Fibroblast of lung (primary cell): ENCODE results near the gene DQX1. TPM values are rescaled to one million over a fixed set of nuclear protein-coding genes. Genes with fewer than 3 reads are reported as not detected.
"Not testable (repeated sequence)": the region's sequence is repeated elsewhere in the genome, so short reads cannot be mapped to it uniquely, and the experiment has no call there.

Experiments used
- DNase-seq, 2 donors: peaks; one replicate each; pipeline versions ENCODE4 v3.0.0 to v3.0.0-alpha.2; 2010; ENCODE audit warnings: low read depth in 2 of 2
- H2AFZ ChIP-seq: 2 replicates; pipeline ENCODE4 v1.5.1; 2012; ENCODE audit warnings: low read length, control low read depth, inconsistent platforms
- H3K27ac ChIP-seq: 2 replicates; pipeline ENCODE4 v1.5.1; 2011; ENCODE audit warnings: low read length, control low read depth; ENCODE audit not compliant: insufficient read depth
- H3K27me3 ChIP-seq: 2 replicates; pipeline ENCODE4 v1.5.1; 2011; ENCODE audit warnings: mild to moderate bottlenecking, low read length; ENCODE audit not compliant: control insufficient read depth, insufficient read depth
- H3K36me3 ChIP-seq: 2 replicates; pipeline ENCODE4 v1.5.1; 2011; ENCODE audit warnings: low read length; ENCODE audit not compliant: control insufficient read depth, insufficient read depth
- H3K4me1 ChIP-seq: 2 replicates; pipeline ENCODE4 v1.5.1; 2011; ENCODE audit warnings: low read length; ENCODE audit not compliant: control insufficient read depth, insufficient read depth; ENCODE audit errors: extremely low read depth
- H3K4me2 ChIP-seq: 2 replicates; pipeline ENCODE4 v1.5.1; 2011; ENCODE audit warnings: low read length, control low read depth; ENCODE audit not compliant: insufficient read depth; ENCODE audit errors: extremely low read depth
- H3K4me3 ChIP-seq, 4 experiments: fragments of 200-600 bp in 1 of 4; sonication (generic) in 1 of 4; replicated peaks in 1 of 4; 2 replicates each; pipeline ENCODE4 v1.5.1; 2011 to 2016; ENCODE audit warnings: low read length in 4 of 4, low read depth in 3 of 4, mild to moderate bottlenecking in 3 of 4, control low read depth in 2 of 4, inconsistent platforms in 1 of 4, mixed read lengths in 1 of 4; ENCODE audit not compliant: insufficient read depth in 1 of 4; ENCODE audit errors: control extremely low read depth in 1 of 4
- H3K79me2 ChIP-seq: 2 replicates; pipeline ENCODE4 v1.5.1; 2012; ENCODE audit warnings: mild to moderate bottlenecking, low read length, inconsistent platforms; ENCODE audit not compliant: control insufficient read depth, insufficient read depth
- H3K9ac ChIP-seq: 2 replicates; pipeline ENCODE4 v1.5.1; 2011; ENCODE audit warnings: mild to moderate bottlenecking, low read length, control low read depth; ENCODE audit not compliant: insufficient read depth
- H3K9me3 ChIP-seq: 2 replicates; pipeline ENCODE4 v1.5.1; 2012; ENCODE audit warnings: low read depth, low read length; ENCODE audit not compliant: control insufficient read depth, insufficient read depth
- H4K20me1 ChIP-seq: 2 replicates; pipeline ENCODE4 v1.5.1; 2011; ENCODE audit warnings: low read length; ENCODE audit not compliant: control insufficient read depth, insufficient read depth; ENCODE audit errors: extremely low read depth
- EZH2 ChIP-seq: IDR thresholded peaks from 2 replicates; pipeline ENCODE4 v1.5.1; 2012; ENCODE audit warnings: low read length, control low read depth, mild to moderate bottlenecking; ENCODE audit errors: missing control alignments
- polyA plus RNA-seq, 2 donors: library from polyadenylated mRNA; depleted of rRNA in 1 of 2; stranded (reverse) in 1 of 2; unstranded in 1 of 2; fragments of >200 nt; gene quantifications; 2 replicates each; pipeline ENCODE4 v1.2.1, GENCODE V29; 2011 to 2012; ENCODE audit warnings: missing spikeins in 1 of 2
- total RNA-seq: library from RNA; depleted of rRNA; stranded (reverse); fragments of >200 nt; gene quantifications from 2 replicates; pipeline ENCODE4 v1.2.1, GENCODE V29; 2014
- TF ChIP-seq, protein P1 (sequence below), 2 donors: IDR thresholded peaks in 1 of 2; conservative IDR thresholded peaks in 1 of 2; 1 replicate in 1 of 2; 2 replicates in 1 of 2; pipeline ENCODE4 v1.5.1; 2011 to 2012; ENCODE audit warnings: low read length in 2 of 2, control low read depth in 1 of 2, inconsistent platforms in 1 of 2, low read depth in 1 of 2, mild to moderate bottlenecking in 1 of 2

The DQX1 gene
- total and polyA plus RNA-seq, 2 donors (not counting 1 experiment from before 2014, with no cell fraction given), result not detected

DNA sequence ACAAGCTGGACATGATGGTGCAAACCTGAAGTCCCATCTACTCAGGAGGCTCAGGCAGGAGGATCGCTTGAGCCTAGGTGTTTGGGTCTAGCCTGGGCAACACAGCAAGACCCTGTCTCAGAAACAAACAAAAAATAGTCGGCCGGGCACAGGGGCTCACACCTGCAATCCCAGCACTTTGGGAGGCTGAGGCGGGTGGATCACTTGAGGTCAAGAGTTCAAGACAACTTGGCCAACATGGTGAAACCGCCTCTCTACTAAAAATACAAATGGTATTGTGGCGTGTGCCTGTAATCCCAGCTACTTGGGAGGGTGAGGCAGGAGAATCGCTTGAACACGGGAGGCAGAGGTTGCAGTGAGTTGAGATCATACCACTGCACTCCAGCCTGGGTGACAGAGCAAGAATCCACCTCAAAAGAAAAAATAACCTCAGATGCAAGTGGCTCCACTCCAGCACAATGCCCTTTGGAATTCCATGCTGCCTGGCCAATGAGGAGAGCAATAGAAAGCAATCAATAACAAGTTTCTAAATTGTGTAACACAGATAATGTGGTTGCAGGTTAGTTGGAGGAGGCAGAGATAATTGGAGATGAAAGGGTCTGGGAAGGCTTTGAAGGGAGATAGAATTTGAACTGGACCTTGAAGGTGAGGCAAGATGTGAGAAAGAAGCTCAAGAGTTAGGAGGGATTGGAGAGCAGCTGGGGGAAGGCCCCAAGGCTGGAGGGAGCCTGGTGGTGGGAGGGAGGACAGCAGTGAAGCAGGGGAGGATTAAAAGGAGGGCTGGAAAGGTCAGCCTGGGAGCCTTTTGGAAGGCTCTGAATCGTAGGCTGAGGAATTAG lies 37.2 kb downstream of the DQX1 start:
- Histone ChIP-seq H3K4me3 (no peak overlapping the region), H3K9ac (no peak overlapping the region), H3K4me1 (peaks cover 3% of the 10 kb centered on the region), H2AFZ (no peak overlapping the region), H3K79me2 (no peaks in the 10 kb centered on the region), H3K27ac (no peak overlapping the region), H4K20me1 (no peaks in the 10 kb centered on the region), H3K9me3 (no peaks in the 10 kb centered on the region), H3K36me3 (peaks cover 20% of the 10 kb centered on the region), H3K27me3 (no peaks in the 10 kb centered on the region), H3K4me2 (no peak overlapping the region)
- TF ChIP-seq, protein P1, sequence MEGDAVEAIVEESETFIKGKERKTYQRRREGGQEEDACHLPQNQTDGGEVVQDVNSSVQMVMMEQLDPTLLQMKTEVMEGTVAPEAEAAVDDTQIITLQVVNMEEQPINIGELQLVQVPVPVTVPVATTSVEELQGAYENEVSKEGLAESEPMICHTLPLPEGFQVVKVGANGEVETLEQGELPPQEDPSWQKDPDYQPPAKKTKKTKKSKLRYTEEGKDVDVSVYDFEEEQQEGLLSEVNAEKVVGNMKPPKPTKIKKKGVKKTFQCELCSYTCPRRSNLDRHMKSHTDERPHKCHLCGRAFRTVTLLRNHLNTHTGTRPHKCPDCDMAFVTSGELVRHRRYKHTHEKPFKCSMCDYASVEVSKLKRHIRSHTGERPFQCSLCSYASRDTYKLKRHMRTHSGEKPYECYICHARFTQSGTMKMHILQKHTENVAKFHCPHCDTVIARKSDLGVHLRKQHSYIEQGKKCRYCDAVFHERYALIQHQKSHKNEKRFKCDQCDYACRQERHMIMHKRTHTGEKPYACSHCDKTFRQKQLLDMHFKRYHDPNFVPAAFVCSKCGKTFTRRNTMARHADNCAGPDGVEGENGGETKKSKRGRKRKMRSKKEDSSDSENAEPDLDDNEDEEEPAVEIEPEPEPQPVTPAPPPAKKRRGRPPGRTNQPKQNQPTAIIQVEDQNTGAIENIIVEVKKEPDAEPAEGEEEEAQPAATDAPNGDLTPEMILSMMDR (conservative IDR thresholded peaks at IDR 0.05 in 1 of 2, IDR thresholded peaks at IDR 0.05 in 1 of 2; ENCODE audit: low read depth in 1 of 2, low read length in 2 of 2), result no peak
- TF ChIP-seq EZH2, result no peak
- no peak for DNase-seq

DNA sequence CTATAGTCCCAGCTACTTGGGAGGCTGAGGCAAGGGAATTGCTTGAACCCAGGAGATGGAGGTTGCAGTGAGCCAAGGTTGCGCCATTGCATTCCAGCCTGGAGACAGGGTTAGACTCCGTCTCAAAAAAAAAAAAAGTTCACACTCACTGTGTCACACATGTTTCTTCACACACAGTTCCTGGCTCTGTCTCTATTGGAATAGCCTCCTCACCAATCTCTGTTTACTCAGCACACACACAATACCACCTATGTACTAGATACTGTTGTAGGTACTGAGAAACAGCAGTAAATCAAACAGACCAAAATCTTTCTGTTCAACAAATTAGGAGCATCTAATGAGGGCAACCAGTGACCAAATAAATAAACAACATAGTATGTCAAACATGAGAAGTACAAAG lies 39.9 kb downstream of the DQX1 start:
- no peak for TF ChIP-seq EZH2
- Histone ChIP-seq H3K9me3 (no peaks in the 10 kb centered on the region), H3K27ac (no peak overlapping the region), H3K9ac (no peak overlapping the region), H3K4me1 (peaks cover 6% of the 10 kb centered on the region), H3K4me2 (no peak overlapping the region), H3K36me3 (peaks cover 8% of the 10 kb centered on the region), H3K79me2 (peaks cover 16% of the 10 kb centered on the region), H3K27me3 (no peaks in the 10 kb centered on the region), H4K20me1 (no peaks in the 10 kb centered on the region), H2AFZ (no peak overlapping the region), H3K4me3 (no peak overlapping the region)
- no peak for DNase-seq

DNA sequence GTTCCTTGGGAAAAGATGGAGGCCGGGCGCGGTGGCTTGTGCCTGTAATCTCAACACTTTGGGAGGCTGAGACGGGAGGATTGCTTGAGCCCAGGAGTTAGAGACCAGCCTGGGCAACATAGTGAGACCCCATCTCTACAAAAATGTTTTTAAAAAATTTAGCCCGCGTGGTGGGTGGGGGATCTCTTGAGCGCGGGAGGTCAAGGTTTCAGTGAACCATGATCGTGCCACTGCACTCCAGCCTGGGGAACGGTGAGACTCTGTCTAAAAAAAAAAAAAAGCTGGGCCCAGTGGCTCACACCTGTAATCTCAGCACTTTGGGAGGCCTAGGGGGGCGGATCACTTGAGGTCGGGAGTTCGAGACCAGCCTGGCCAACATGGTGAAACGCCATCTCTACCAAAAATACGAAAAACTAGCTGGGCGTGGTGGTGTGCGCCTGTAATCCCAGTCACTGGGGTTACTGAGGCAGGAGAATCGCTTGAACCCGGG lies 42.3 kb downstream of the DQX1 start:
- H3K27ac ChIP-seq, DNase-seq, H3K36me3 ChIP-seq, H4K20me1 ChIP-seq, H3K9me3 ChIP-seq, H3K27me3 ChIP-seq: not testable (repeated sequence)
- Histone ChIP-seq H3K9ac (peak overlapping the region; percentile 45), H3K4me2 (peak overlapping the region; percentile 98), H3K79me2 (peaks cover 24% of the 10 kb centered on the region), H3K4me3 (peak overlapping the region; percentile 74 to 99 (median 86)), H3K4me1 (peaks cover 11% of the 10 kb centered on the region), H2AFZ (peak overlapping the region; percentile 79)
